ENCODE results near the gene GRAMD2B.

GRCh38 chr5:126413856-126414255, 9.4 kb upstream of the GRAMD2B start:
- no peak for TF ChIP-seq CTCF (IDR thresholded peaks at IDR 0.05)
- no peak for TF ChIP-seq POLR2A (IDR thresholded peaks at IDR 0.05)

All from Peyer's patch (tissue), 4 donors.